Activated CD4-positive, alpha-beta T cell treated with anti-CD3 and anti-CD28 coated beads for 24 hours (primary cell): ENCODE data around the gene TRAF1.

Source experiments
- DNase-seq, 2 donors: peaks; one replicate each; pipeline ENCODE4 v3.0.0-alpha.2; 2020; ENCODE audit warnings: low read depth in 2 of 2

Gene TRAF1

DNA sequence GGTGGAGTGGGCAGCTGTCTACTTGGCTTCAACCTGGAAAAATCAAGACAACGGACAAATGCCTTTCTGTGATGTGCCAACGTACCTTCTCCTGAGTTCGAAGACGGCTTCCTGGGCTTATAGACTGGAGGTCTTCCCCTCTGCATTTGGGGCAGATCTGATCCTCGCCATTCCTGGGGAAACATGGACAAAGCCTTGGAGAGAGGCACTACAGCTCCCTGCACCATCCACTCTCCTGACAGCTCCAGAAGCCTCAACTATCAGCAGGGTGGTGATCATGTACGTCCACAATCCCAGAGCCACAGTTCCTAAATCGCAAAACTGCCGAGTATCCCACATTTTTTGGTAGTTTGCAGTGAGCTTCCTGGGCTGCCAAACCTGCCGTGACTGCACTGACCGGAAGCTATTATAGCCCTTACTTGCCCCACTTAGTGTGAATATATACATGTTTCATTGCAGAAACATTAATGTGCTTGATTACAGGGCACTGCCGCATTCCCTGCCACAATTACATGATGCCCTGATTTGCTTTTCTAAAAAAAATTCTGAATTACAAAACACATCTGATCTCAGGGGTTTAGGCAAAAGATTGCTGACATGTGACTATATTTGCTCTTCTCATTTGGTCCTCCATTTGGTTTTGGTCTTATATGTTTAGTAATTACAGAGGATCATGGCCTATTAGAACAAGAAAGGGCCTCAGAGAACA is 2.8 kb downstream of the TRAF1 start:
- DNase-seq = no peak

DNA sequence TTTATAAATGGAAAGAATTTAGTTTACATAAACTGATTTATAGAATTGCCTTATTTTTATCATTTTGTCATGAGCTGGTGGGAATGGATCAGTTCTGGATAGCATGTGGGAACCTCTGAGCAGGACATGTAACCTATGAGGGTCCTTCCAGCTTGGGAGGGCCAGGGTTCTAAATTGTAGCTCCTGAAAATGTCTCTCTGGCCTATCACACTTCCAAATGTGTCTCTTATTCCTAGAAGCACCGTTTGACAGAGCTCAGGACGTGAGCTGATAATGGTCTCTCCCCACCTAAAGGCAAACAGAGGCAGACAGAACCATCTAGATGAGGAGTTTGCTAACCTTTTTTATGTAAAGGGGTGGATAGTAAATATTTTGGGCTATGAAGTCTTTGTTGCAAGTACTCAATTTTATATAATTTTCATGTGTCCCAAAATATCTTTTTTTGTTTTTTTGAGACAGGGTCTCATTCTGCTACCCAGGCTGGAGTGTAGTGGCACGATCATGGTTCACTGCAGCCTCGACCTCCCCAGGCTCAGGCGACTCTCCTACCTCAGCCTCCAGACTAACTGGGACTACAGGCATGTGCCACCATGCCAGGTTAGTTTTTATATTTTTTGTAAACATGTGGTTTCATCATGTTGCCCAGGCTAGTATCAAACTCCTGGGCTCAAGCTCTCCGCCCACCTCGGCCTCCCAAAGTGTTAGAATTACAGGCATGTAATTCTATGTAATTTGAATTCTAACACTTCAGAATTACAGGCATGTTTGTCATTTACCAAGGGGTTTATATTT is 4.0 kb downstream of the TRAF1 start:
- no peak for DNase-seq

DNA sequence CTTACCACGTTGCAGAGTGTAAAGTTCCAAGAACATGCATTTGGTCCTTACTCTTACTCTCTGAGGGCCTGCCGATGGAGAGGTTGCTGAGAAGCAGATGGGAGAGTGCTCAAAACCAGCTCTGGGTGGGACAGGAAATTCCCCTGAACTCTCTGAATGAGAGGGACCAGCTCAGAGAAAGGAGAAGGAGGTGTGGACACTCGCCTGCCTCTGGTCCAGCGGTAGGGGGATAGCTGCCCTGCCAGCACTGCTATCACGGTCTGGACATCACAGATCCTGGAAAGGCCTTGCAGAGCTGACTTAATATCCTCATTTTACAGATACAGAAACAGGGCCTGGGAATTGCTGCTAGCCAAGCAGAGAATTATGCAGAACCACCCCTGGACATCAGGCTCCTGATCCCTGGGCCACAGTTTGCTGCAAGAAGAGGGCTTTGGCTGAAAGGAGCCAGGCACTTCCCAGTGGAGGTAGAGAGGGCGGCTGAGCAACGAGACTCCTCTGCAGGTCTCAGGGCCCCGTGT is 4.9 kb downstream of the TRAF1 start:
- no peak for DNase-seq

DNA sequence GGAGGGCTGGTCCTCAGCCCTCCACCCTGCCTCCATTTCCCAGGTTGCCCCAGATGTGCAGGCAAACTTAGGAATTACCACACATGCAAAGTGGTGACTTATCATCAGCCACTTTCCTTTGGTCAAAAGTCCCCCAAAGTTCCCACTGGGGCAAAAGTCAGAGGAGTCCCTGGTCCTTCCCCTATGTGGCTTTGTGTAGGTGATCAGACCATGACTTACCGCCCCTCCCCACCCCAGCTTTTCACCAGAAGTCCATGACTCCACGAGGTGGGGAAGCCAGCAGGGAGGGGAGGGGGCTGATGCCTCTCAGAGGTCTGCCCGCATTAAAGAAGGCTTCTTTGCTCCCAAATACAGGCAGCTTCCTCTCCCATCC is 5.8 kb downstream of the TRAF1 start:
- no peak for DNase-seq

DNA sequence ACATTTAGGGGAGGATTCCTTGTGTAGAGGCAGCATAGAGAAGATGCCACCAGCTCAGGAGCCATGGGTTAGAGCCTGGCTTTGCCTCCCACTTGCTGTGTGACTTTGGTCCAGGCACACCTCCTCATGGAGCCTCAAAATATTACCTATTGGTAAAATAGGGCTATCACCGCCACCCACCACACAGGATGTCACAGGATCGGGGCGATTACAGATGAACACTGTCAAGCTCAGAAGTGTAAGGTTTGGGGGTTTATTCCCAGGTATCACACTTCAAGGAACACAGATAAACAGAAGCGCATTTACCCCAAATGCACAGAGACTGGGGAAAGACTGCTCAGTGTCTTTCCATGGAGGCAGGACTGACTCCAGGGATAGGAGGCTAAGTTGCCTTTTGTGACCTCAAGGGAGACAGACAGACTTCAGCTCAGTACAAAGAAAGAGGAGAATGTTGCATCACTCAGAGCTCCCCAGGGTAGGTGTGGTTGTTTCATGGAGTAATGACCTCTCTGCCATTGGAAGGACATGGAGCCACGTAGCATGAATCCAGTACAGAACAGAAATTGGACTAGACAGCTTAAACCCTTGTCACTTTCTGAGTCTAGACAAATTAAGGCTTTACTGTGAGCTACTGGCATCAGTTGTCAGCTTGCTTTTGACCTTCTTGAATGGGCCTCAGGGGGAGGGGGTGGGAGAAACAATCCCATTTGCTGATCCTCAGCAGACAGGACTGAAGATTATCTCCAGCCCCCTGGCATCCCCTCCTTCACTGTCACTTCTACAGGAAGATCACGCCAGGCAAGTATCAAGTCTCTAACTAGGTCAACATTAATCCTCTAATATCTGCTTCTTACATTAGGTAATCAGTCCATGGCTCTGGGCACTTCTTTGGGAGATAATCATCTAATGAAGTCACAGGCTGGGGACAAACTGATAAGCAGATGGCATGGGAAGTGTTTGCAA is 6.5 kb downstream of the TRAF1 start:
- no peak for DNase-seq

DNA sequence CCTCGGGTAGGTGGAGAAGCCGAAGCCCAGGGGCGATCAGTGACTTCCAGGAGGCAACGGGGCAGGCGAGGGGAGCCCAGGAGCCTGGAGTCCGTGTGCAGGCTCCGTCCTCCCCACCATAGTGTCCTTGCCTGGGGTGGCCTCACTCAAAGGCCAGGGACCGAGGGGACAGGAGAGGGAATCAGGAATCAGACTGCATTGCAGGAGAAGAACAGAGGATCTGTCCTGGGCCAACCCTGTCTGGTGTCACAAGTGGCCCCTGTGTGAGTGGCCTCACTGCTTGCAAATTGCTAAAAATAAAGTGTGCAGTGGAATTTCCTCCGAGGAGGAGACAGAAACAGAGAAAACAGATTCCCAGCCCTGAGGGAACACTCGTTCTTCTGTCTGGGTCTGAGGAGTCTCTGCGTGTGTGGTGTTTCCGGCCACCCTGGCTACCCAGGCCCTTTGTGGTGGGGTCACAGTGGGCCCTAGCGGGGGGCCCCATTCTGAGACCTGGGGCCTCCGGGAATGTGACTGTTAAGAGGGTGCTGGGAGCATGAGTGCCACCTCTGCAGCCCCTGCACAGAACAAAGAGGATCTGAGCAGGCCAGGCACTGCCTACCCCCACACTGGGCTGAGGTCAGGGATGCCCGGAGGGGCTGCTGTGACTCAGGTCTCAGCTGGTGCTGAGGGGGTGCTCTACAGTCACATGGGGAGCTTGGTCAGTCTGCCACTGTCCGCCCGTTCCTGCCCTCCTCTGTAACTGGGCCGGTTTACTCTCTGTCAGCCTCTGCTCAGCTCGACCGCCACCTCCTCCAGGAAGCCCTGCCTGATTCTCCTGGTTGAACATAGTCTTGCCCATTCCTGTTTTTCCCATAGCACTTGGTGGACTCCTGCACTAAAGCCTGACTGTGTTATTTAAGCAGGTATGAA is 7.4 kb downstream of the TRAF1 start:
- DNase-seq = no peak

DNA sequence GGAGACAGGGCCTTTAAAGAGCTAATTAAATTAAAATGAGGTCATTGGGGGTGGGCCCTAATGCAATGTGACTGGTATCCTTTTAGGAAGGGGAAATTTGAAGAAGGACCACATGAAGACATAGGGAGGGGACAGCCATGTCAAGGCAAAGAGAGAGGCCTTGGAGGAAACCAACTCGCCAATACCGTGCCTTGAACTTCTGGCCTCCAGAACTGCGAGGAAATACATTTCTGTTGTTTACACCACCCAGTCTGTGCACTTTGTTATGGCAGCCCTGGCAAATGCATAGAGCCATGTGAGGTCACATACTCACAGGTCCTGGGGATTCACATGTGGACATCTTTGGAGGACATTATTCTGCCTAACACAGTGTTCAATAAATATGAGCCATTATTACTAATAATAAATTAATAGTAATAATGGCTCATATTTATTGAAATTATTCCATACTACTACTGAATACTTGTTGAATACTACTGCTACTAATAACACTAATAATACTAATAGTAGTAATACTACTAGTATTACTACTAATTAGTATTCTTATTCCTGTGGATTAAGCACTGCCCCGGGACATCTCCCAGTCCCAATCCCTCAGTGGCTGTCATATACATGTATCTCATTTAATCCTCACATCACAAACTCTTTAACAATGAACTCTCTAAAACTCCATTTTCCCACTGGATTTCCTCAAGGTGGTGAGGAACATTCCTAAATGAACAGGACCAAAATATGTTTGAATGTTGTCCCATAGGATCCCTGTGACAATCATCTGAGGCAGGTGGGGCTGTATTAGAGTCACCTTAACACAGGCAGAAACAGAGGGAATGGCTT is 8.4 kb downstream of the TRAF1 start:
- DNase-seq = no peak

DNA sequence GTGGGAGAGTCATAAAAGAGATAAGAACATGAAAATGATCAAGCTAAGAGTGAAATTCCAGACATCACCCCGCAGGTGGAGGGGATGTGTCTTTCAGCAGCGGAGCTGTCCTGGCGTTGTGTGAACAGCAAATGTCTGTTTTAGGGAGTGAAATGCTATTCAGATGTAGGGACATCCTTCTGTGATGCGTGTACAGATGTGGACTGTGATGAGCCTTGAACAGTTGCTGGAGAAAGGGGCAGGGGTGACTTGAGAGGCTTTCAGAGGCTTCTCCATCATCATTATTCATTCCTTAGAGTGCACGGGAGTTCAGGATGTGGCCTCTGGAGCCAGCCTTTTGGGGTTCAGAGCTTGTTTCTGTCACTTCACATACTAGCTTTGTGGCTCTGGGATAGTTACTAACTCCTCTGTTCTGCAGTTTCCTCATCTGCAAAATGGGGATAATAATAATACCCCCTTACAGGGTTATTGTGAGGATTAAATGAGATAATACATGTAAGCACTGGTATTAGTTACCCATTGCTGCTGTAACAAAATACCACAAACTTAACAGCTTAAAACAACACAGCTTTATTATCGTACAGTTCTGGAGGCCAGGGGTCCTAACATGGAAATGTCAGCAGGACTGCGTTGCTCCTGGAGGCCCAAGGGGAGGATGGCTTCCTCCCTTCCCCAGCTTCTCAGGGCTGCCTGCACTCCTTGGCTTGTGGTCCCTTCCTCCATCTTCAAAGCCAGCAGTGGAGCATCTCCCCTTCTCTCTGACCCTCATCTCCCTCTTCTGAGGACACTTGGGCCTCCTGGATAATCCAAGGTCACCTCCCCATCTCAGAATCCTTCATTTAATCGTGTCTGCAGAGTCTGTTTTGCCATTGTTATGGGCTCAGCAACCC is 9.4 kb downstream of the TRAF1 start:
- no peak for DNase-seq

DNA sequence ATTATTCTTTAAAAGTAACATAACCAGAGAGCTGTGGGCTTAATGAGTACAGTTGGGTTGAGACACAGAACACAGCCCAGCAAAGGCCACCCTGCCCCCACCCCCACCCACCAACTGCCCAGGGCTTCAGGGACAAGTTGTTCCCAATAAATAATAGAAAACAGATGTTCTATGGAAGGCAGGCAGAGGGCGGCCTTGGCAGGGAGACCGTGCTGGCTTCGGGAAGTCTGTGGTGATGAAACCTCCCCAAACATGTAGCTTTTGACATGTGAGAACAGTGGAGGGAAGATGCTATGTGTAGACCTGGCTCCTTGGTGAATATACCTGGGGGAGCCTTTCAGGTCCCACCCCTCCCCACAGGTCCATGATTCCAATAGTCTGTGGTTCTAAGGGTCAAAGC is 10.0 kb downstream of the TRAF1 start:
- DNase-seq = no peak

DNA sequence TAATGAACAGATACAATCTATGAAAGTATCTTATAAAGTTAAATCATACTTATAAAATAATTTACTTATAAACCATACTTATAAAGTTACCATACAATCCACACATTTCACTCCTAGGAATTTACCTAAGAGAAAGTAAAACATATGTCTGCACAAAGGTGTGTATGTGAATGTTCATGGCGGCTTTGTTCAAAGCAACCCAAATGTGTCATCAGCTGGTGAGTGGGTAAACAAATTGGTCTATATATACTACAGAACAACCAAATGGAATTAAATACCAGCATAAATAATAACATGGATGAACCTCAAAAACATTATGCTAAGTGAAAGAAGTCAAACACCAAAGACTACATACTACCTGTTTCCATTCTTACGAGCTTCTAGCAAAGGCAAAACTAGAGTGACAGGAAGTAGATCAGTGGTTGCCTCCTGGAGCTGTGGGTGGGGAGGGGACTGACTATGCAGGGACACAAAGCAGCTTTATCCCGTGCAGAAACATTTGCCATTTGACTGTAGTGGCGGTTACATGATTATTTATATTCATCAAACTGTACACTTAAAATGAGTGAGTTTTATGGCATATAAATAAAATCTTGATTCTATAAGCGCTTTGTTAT is 10.6 kb downstream of the TRAF1 start:
- no peak for DNase-seq

DNA sequence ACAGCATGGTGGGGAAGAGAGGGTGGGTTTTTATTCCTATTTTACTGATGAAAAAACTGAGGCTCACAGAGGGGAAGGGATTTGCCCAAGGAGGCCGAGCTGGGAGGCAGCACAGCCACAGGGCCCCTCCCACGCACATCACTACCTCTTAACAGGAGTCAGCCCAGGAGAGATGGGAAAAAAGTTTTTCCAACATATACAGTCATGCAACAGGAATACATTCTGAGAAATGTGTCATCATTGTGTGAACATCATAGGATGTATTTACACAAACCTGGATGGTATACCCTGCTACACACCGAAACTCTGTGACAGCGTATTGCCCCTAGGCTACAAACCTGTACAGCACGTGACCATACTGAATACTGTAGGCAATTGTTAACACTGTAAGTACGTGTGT is 11.6 kb downstream of the TRAF1 start:
- DNase-seq = no peak

DNA sequence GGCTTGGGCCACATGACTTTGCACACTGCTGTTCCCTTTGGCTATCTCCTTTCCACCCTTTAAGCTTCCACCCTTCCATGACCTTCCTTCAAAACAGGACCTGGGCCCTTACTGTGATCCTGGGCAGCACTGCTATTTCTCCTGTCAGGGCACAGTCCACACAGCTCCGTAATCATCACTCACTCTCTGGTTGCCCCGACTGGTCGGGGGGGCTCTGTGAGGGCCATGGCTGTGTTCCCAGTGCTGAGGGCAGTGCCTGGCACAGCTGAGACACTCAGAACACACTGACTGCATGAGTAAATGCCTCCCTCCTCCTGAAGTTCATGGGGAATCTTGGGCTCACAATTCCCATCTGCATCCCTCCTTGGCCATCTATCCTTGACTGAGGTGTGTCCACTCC is 12.2 kb downstream of the TRAF1 start:
- no peak for DNase-seq

DNA sequence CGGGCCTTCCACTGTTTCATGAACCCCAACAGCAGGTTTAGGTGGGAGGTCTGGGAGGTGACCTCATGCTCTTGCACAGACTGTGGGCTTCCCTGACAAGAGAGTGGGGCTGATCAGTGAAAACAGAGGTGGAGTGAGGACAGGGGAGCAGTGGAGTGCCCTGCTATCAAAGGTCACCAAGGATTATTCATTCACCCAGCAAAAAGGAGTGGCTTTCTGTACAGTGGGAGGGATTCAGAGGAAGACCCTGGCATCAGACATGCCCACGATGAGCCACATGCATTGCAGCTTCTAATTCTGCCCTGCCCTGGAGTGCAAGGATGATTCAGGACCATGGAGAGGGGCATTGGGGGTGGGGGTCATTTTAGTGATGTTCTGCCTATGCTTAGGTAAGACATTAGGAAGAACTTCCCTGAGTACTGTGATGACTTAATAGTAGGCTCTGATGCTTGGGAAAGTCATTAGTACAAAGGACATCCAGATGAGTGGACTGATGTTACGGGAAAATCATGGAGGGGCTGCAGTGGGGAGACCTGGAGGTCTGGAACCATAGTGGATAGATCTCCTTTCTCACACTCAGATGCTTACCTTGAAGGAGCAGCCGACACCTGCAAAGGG is 12.8 kb downstream of the TRAF1 start:
- DNase-seq = no peak

DNA sequence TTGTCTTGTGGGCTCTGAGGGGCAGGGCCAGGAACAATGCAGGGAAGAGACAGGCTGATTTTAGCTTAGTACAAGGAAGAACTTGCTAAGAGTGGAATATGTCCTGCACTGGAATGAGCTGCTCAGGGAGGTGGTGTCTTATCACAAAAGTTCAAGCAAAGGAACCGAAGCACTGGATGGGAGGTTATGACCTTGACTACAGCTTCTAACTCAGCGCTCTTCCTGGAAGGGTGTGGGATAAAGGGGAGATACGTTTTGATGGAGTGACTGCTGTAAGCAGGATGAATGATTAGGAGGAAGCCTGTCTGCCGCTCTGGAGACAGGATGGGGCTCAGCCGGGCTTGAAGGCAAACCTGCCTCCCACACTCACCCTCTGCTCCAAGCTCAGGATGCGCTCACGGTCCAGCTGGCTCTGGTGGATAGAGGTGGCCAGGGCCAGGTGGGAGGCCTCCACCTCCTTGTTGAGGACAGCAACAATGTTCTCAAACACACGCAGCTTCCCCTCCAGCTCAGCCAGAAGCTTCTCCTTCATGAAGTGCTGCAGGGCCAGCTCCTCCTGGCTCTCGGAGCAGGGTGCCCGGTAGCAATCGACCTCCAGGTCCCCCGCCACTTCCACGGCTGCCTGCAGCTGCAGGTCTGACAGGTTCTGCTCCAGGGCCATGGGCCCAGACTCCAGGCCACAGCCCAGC is 13.5 kb downstream of the TRAF1 start:
- DNase-seq = no peak

DNA sequence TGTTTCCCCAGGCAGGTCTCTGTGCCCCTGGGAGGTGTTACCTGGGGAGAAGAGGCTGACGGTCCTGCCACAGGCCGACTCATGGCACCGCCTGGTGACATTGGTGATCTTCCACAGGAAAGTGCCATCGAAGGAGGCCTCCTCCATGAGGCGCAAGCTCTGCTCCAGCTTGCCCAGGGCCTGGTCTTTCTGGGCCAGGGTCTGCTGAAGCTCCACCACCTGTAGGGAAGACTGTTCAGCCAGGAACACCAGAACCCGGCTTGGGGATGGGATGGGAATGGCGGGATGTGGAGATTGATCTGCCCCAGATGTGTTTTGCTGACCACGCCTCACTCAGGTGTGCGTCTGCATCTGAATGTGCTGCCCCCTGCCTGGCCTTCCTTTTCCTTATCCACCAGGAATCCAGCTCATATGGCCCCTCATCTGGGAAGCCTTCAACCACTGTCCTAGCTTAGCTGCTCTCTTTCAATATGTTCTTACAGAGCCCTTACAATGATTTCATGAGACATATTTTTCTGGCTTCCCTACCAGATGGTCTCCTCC is 15.2 kb downstream of the TRAF1 start:
- no peak for DNase-seq

DNA sequence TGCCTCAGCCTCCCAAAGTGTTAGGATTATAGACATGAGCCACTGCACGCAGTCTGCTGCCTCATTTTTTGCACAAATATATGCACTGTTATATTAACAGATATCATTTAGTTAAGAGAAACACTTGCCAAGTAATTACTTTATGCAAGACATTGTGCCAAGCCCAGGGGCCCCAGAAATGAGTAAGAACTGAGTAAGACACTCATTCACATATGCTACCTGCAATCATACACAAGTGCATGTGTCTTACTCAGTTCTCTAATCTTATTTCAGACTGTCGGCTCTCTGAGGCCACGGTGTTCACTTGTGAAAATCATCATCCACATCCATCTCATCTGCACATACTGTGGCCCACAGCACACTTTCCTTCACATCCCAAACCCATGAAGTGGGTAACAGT is 16.0 kb downstream of the TRAF1 start:
- no peak for DNase-seq

DNA sequence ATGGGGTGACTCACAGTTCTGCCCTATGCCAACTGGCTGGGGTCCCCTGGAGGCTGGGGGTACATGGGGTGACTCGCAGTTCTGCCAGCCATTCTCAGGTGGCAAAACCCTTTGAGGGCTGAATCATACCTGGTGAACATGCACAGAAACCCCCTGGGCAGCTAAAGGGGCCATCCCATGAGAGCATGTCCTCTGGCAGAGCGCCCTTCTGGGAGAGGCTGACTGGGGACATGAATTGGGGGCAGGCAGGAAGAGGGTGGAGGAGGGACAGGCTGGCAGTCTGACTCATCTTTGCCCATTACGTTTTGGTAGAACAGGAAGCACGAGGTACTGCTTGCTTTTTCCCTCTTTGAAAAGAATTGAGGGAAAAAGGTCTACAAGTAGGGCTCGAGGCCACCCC is 16.7 kb downstream of the TRAF1 start:
- no peak for DNase-seq
